Bronchial epithelial cell (primary cell): ENCODE data around the gene EGF. TPM values are rescaled to one million over a fixed set of nuclear protein-coding genes. Genes with fewer than 3 reads are reported as not detected.
"Not testable (repeated sequence)": the region's sequence is repeated elsewhere in the genome, so short reads cannot be mapped to it uniquely, and the experiment has no call there.

Source experiments
- DNase-seq: peaks from one replicate; pipeline ENCODE4 v3.0.0-alpha.2; 2010; ENCODE audit warnings: low read depth
- FAIRE-seq: peaks from 2 replicates; lab custom pipeline; 2011; peaks lifted over from hg19 to GRCh38; lab: Jason Lieb, UNC
- H3K27me3 ChIP-seq: 2 replicates; pipeline ENCODE4 v1.5.1; 2011; ENCODE audit warnings: low read length; ENCODE audit not compliant: control insufficient read depth, insufficient read depth
- H3K36me3 ChIP-seq: 2 replicates; pipeline ENCODE4 v1.5.1; 2011; ENCODE audit warnings: low read length; ENCODE audit not compliant: control insufficient read depth, insufficient read depth
- H3K4me3 ChIP-seq: 2 replicates; pipeline ENCODE4 v1.5.1; 2011; ENCODE audit warnings: mild to moderate bottlenecking, low read depth, low read length, control low read depth
- total RNA-seq: library from RNA; depleted of rRNA; stranded (reverse); fragments of >200 nt; gene quantifications from 2 replicates; pipeline ENCODE4 v1.2.1, GENCODE V29; 2014
- TF ChIP-seq, protein P1 (sequence below): IDR thresholded peaks from 2 replicates; pipeline ENCODE4 v1.5.1; 2011; ENCODE audit warnings: mild to moderate bottlenecking, moderate library complexity, low read length, control low read depth, inconsistent platforms; ENCODE audit not compliant: insufficient read depth, severe bottlenecking

The EGF gene
- total RNA-seq, 1 donor from 2014 or later: 1.1 TPM

DNA sequence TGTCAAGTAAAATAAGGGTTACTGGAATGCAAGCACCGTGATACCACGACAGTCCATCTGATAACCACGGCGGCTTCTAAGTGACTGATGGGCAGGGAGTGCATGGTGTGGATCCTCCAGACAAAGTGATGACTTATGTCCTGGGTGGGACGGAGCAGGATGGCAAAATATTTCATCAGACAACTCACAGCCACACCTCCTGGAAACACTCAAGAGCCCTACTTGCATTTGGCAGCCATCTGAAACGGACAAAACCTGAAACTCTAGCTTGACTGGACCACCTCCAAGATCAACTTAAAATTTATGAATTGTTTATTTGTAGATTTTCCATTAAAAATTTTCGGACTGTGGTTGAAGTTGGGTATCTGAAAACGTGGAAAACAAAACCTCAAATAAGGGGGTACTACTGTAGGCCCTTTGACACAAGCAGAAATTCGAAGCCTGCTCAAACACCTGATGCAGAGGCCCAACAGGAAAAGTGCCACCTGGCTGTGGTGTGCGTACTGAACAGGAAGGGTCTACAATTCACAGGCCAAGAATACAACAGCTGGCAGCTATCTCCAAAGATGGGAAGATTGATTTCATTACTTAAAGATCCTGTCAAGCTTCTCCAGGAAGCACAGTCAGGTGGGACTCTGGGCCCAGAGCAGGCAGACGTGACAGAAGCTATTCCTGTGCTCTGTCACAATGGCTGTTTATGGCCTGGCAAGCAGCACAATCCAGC is 38.7 kb upstream of the EGF start:
- no peak for FAIRE-seq
- Histone ChIP-seq H3K36me3 (no peaks in the 10 kb centered on the region), H3K4me3 (no peak overlapping the region), H3K27me3 (peaks cover under 1% of the 10 kb centered on the region)
- peak; percentile 75 for DNase-seq
- TF ChIP-seq, protein P1, sequence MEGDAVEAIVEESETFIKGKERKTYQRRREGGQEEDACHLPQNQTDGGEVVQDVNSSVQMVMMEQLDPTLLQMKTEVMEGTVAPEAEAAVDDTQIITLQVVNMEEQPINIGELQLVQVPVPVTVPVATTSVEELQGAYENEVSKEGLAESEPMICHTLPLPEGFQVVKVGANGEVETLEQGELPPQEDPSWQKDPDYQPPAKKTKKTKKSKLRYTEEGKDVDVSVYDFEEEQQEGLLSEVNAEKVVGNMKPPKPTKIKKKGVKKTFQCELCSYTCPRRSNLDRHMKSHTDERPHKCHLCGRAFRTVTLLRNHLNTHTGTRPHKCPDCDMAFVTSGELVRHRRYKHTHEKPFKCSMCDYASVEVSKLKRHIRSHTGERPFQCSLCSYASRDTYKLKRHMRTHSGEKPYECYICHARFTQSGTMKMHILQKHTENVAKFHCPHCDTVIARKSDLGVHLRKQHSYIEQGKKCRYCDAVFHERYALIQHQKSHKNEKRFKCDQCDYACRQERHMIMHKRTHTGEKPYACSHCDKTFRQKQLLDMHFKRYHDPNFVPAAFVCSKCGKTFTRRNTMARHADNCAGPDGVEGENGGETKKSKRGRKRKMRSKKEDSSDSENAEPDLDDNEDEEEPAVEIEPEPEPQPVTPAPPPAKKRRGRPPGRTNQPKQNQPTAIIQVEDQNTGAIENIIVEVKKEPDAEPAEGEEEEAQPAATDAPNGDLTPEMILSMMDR: no peak

- Histone ChIP-seq H3K4me3 (no peak overlapping the region), H3K27me3 (peaks cover 3% of the 10 kb centered on the region), H3K36me3 (no peaks in the 10 kb centered on the region)
- DNase-seq (peak; percentile 53), FAIRE-seq (no peak)
- TF ChIP-seq, protein P1: no peak
These were observed 37.6 kb upstream of the EGF start for GRCh38 chr4:109875106-109875505.

- H3K4me3 ChIP-seq, DNase-seq, FAIRE-seq, H3K36me3 ChIP-seq, H3K27me3 ChIP-seq: not testable (repeated sequence)
These were observed 37.1 kb upstream of the EGF start for GRCh38 chr4:109875553-109875952.

GRCh38 chr4:109876634-109877265 is 35.9 kb upstream of the EGF start:
- peaks cover 3% of the 10 kb centered on the region for H3K27me3 ChIP-seq
- H3K4me3 ChIP-seq: no peak overlapping the region
- TF ChIP-seq, protein P1: no peak
- FAIRE-seq: no peak
- no peaks in the 10 kb centered on the region for H3K36me3 ChIP-seq
- no peak for DNase-seq

DNA sequence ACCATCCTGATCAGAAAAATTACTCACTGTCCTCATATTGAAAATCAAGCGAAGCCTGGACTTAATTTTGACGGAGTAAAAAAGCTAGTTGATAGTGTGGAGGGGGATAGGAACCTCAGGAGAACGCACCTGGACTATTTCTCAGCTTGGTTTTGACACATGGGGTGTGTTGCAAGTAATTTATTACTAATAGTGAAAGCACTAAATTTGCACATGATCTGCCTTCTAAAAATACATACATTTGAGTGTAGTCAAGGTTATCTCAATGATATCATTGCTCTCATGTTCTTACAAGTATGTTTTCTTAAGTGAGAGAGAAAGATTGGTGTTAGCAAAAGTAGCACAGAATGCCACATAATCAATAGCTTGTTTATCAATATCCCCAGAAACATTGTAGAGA is 35.3 kb upstream of the EGF start:
- no peak for FAIRE-seq
- H3K4me3 ChIP-seq: no peak overlapping the region
- DNase-seq: peak; percentile 56
- peaks cover 3% of the 10 kb centered on the region for H3K27me3 ChIP-seq
- H3K36me3 ChIP-seq: no peaks in the 10 kb centered on the region
- TF ChIP-seq, protein P1: no peak

GRCh38 chr4:109878355-109878754 is 34.3 kb upstream of the EGF start:
- FAIRE-seq: no peak
- H3K27me3 ChIP-seq: peaks cover 3% of the 10 kb centered on the region

More at GRCh38 chr4:109878355-109878754, 34.3 kb upstream of the EGF start:
- Histone ChIP-seq H3K36me3 (no peaks in the 10 kb centered on the region), H3K4me3 (no peak overlapping the region)
- TF ChIP-seq, protein P1: no peak
- no peak for DNase-seq
